B cell (primary cell): Measurements from ENCODE around the gene VKORC1.

Experiments
- EZH2 ChIP-seq: IDR thresholded peaks from 2 replicates; pipeline ENCODE4 v1.6.1; 2012; ENCODE audit warnings: borderline replicate concordance, low read depth, mild to moderate bottlenecking, moderate library complexity, low read length; ENCODE audit not compliant: insufficient read depth, poor library complexity, severe bottlenecking
- TF ChIP-seq, protein P1 (sequence below): fragments of 200-600 bp; IDR thresholded peaks from one replicate; pipeline ENCODE4 v1.8.0; 2022; ENCODE audit warnings: antibody characterized with exemption, mild to moderate bottlenecking

DNA sequence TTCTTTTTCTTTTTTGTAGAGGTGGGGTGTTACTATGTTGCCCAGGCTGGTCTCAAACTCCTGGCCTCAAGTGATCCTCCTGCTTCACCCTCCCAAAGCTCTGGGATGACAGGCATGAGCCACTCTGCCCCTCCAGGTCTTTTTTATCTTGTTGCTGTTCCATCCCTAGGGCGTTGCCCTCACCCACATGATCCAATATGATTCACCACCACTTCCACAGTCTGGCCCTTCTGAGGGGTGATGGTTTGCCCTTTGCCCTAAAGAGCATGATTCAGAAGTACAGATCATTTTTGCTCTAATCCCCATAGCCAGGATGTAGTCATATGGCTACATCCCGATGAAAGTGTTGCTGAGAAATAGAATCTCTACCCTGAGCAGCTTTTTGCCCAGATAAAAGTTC, 42.5 kb downstream of the VKORC1 start:
- TF ChIP-seq, protein P1, sequence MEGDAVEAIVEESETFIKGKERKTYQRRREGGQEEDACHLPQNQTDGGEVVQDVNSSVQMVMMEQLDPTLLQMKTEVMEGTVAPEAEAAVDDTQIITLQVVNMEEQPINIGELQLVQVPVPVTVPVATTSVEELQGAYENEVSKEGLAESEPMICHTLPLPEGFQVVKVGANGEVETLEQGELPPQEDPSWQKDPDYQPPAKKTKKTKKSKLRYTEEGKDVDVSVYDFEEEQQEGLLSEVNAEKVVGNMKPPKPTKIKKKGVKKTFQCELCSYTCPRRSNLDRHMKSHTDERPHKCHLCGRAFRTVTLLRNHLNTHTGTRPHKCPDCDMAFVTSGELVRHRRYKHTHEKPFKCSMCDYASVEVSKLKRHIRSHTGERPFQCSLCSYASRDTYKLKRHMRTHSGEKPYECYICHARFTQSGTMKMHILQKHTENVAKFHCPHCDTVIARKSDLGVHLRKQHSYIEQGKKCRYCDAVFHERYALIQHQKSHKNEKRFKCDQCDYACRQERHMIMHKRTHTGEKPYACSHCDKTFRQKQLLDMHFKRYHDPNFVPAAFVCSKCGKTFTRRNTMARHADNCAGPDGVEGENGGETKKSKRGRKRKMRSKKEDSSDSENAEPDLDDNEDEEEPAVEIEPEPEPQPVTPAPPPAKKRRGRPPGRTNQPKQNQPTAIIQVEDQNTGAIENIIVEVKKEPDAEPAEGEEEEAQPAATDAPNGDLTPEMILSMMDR: no peak
- no peak for TF ChIP-seq EZH2
